HepG2 (cell line): ENCODE measurements around the gene LRRC19. TPM values are rescaled to one million over a fixed set of nuclear protein-coding genes. Genes with fewer than 3 reads are reported as not detected.

Source experiments
- ASH2L ChIP-seq: fragments of 300-600, 200-600 bp; sonication (generic); IDR thresholded peaks from 2 replicates; pipeline ENCODE4 v1.7.0; 2017; ENCODE audit warnings: low read depth, mild to moderate bottlenecking, moderate library complexity, mixed read lengths, low read length; ENCODE audit not compliant: insufficient read length
- ERF ChIP-seq: IDR thresholded peaks from 2 replicates; pipeline ENCODE4 v1.6.1; 2018; ENCODE audit warnings: missing biosample characterization, missing genetic modification reagents
- FOXJ3 ChIP-seq: sonication (generic); formaldehyde crosslinking; IDR thresholded peaks from 2 replicates; pipeline ENCODE4 v1.4.0; 2020; ENCODE audit warnings: missing genetic modification reagents, mild to moderate bottlenecking, borderline replicate concordance
- FUBP1 ChIP-seq: sonication (generic); formaldehyde crosslinking; IDR thresholded peaks from 2 replicates; pipeline ENCODE4 v1.5.1; 2020; ENCODE audit warnings: missing genetic modification reagents, mild to moderate bottlenecking, borderline replicate concordance
- JDP2 ChIP-seq: sonication (generic); formaldehyde crosslinking; IDR thresholded peaks from 2 replicates; pipeline ENCODE4 v1.8.1; 2022; ENCODE audit warnings: missing genetic modification reagents, borderline replicate concordance
- MIER3 ChIP-seq: IDR thresholded peaks from 2 replicates; pipeline ENCODE4 v1.6.1; 2016; ENCODE audit warnings: missing compliant biosample characterization, borderline replicate concordance
- NFE2L2 ChIP-seq: fragments of 150-350 bp; IDR thresholded peaks from 2 replicates; pipeline ENCODE4 v1.6.1; 2014; ENCODE audit warnings: low read length
- PLRG1 ChIP-seq: fragments of 450-650 bp; conservative IDR thresholded peaks from 2 replicates; pipeline ENCODE4 v1.6.1; 2016
- RFX5 ChIP-seq: IDR thresholded peaks from 2 replicates; pipeline ENCODE4 v1.6.1; 2011; ENCODE audit warnings: low read depth, low read length, improper control_type of control experiment
- RNF219 ChIP-seq: sonication (generic); formaldehyde crosslinking; IDR thresholded peaks from 2 replicates; pipeline ENCODE4 v1.5.0; 2020; ENCODE audit warnings: mild to moderate bottlenecking, missing genetic modification reagents
- SETDB1 ChIP-seq: sonication (generic); formaldehyde crosslinking; IDR thresholded peaks from 2 replicates; pipeline ENCODE4 v1.5.1; 2020; ENCODE audit warnings: missing genetic modification reagents, mild to moderate bottlenecking, borderline replicate concordance
- USF2 ChIP-seq, 2 experiments: sonication (generic) in 1 of 2; formaldehyde crosslinking in 1 of 2; IDR thresholded peaks; 2 replicates each; pipeline versions ENCODE4 v1.5.1 to v1.6.1; 2011 to 2020; ENCODE audit warnings: borderline replicate concordance in 1 of 2, low read depth in 1 of 2, low read length in 1 of 2, mild to moderate bottlenecking in 1 of 2, missing genetic modification reagents in 1 of 2, moderate library complexity in 1 of 2
- XBP1 ChIP-seq: sonication (generic); formaldehyde crosslinking; IDR thresholded peaks from 2 replicates; pipeline ENCODE4 v1.5.0; 2020; ENCODE audit warnings: missing genetic modification reagents
- ZNF557 ChIP-seq: sonication (generic); formaldehyde crosslinking; IDR thresholded peaks from 2 replicates; pipeline ENCODE4 v1.4.0; 2020; ENCODE audit warnings: missing genetic modification reagents
- ZNF644 ChIP-seq: IDR thresholded peaks from 2 replicates; pipeline ENCODE4 v1.6.1; 2016; ENCODE audit warnings: low read depth
- ZNF792 ChIP-seq: IDR thresholded peaks from 2 replicates; pipeline ENCODE4 v1.6.1; 2016
- polyA plus RNA-seq, 8 experiments: library from polyadenylated mRNA; depleted of rRNA in 3 of 8; stranded (reverse) in 7 of 8; unstranded in 1 of 8; fragments of >200 nt; fragmentation: Illumina TruSeq in 4 of 8; extraction: Trizol in 4 of 8; gene quantifications; 2 replicates each; pipeline versions ENCODE4 v1.2.1 to v1.2.3, GENCODE V29; 2011 to 2016; ENCODE audit warnings: low read depth in 4 of 8, missing spikeins in 1 of 8, mixed read lengths in 1 of 8; ENCODE audit not compliant: insufficient read depth in 1 of 8
- total RNA-seq, 5 experiments: library from RNA; depleted of rRNA; stranded (reverse); fragments of >200 nt; fragmentation: Illumina TruSeq; extraction: Trizol; gene quantifications; 2 replicates each; pipeline ENCODE4 v1.2.3, GENCODE V29; 2016; ENCODE audit warnings: low read depth in 1 of 5
- TF ChIP-seq, protein P1 (sequence below): sonication (generic); formaldehyde crosslinking; IDR thresholded peaks from 2 replicates; pipeline ENCODE4 v1.4.0; 2020; ENCODE audit warnings: mild to moderate bottlenecking, missing genetic modification reagents
- TF ChIP-seq, protein P2 (sequence below): fragments of 450-650 bp; IDR thresholded peaks from 2 replicates; pipeline ENCODE4 v1.6.1; 2017

LRRC19 gene
- total and polyA plus RNA-seq, 2 of the 13 experiments (the other 11 are each of a cell fraction or from before 2014, with no cell fraction given) = not detected

GRCh38 chr9:26946753-26947727 lies 58.4 kb downstream of the LRRC19 start, which contains the start of gene PLAA (continued):
- no peak for TF ChIP-seq RNF219 (CRISPR knock-in tag)
- peak; percentile 31; the same call in 1 of the 2 replicates for TF ChIP-seq NFE2L2
- peak; percentile 94 for TF ChIP-seq ASH2L
- TF ChIP-seq ERF (CRISPR knock-in tag) = 0 out of 2 replicates have a peak, but pooled peaks have one; percentile 37
- TF ChIP-seq FUBP1 (CRISPR knock-in tag) = no peak
- TF ChIP-seq SETDB1 = no peak
- TF ChIP-seq ZNF557 (CRISPR knock-in tag) = no peak
- TF ChIP-seq, protein P1, sequence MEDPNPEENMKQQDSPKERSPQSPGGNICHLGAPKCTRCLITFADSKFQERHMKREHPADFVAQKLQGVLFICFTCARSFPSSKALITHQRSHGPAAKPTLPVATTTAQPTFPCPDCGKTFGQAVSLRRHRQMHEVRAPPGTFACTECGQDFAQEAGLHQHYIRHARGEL (CRISPR knock-in tag) = no peak
- no peak for TF ChIP-seq MIER3
- no peak for TF ChIP-seq PLRG1
- TF ChIP-seq ZNF644 (CRISPR knock-in tag) = no peak
- no peak for TF ChIP-seq USF2 (IDR thresholded peaks at IDR 0.05; ENCODE audit: low read depth, low read length)
- no peak for TF ChIP-seq USF2 (CRISPR knock-in tag; IDR thresholded peaks at IDR 0.05; ENCODE audit: borderline replicate concordance)
- TF ChIP-seq XBP1 (CRISPR knock-in tag) = no peak
- TF ChIP-seq ZNF792 = no peak; the same call in 1 of the 2 replicates
- TF ChIP-seq FOXJ3 (CRISPR knock-in tag) = no peak
- TF ChIP-seq, protein P2, sequence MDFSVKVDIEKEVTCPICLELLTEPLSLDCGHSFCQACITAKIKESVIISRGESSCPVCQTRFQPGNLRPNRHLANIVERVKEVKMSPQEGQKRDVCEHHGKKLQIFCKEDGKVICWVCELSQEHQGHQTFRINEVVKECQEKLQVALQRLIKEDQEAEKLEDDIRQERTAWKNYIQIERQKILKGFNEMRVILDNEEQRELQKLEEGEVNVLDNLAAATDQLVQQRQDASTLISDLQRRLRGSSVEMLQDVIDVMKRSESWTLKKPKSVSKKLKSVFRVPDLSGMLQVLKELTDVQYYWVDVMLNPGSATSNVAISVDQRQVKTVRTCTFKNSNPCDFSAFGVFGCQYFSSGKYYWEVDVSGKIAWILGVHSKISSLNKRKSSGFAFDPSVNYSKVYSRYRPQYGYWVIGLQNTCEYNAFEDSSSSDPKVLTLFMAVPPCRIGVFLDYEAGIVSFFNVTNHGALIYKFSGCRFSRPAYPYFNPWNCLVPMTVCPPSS = no peak
- 0 out of 2 replicates have a peak, but pooled peaks have one; percentile 9 for TF ChIP-seq RFX5
- no peak for TF ChIP-seq JDP2 (CRISPR knock-in tag)
